Measurements from ENCODE around the gene RABGAP1L.
A peak's percentile ranks its signal among the peaks of the same experiment; 100 is the strongest.
"Not testable (repeated sequence)": the region's sequence is repeated elsewhere in the genome, so short reads cannot be mapped to it uniquely, and the experiment has no call there.

Gene RABGAP1L

GRCh38 chr1:174407665-174408064 lies 248.3 kb downstream of the RABGAP1L start:
- no peak for TF ChIP-seq EZH2phosphoT487 (IDR thresholded peaks at IDR 0.05; ENCODE audit: borderline replicate concordance)
- TF ChIP-seq CTCF (conservative IDR thresholded peaks at IDR 0.05; ENCODE audit: low read length): no peak

GRCh38 chr1:174408146-174408545 lies 248.8 kb downstream of the RABGAP1L start:
- Histone ChIP-seq H3K9me2 (replicated peaks; ENCODE audit: low read depth, low read length) (no peaks in the 10 kb centered on the region), H3K4me1 (ENCODE audit: insufficient read depth, low read length, poor library complexity, severe bottlenecking) (no peaks in the 10 kb centered on the region), H2AFZ (ENCODE audit: low read length) (no peak overlapping the region), H3K4me3 (ENCODE audit: low read length, poor library complexity, severe bottlenecking) (no peak overlapping the region), H3F3A (ENCODE audit: low read depth) (no peaks in the 10 kb centered on the region), H3K9ac (ENCODE audit: low read depth, low read length, poor library complexity, severe bottlenecking) (no peak overlapping the region), H3K79me2 (ENCODE audit: insufficient read depth, low read length) (no peaks in the 10 kb centered on the region), H3K9me3 (ENCODE audit: insufficient read depth, low read depth, low read length) (no peaks in the 10 kb centered on the region), H3K36me3 (ENCODE audit: insufficient read depth, low read length) (no peaks in the 10 kb centered on the region), H4K20me1 (ENCODE audit: insufficient read depth, low read length, poor library complexity, severe bottlenecking) (no peaks in the 10 kb centered on the region), H3K27me3 (ENCODE audit: insufficient read depth, low read length, poor library complexity, severe bottlenecking) (no peaks in the 10 kb centered on the region), H3K4me2 (ENCODE audit: low read depth, low read length, poor library complexity, severe bottlenecking) (no peak overlapping the region)
- TF ChIP-seq EZH2phosphoT487 (IDR thresholded peaks at IDR 0.05; ENCODE audit: borderline replicate concordance): no peak
- no peak for TF ChIP-seq CTCF (conservative IDR thresholded peaks at IDR 0.05; ENCODE audit: low read length)

More at GRCh38 chr1:174407665-174408064, 248.3 kb downstream of the RABGAP1L start:
- H3K9me3 ChIP-seq (ENCODE audit: insufficient read depth, low read depth, low read length): no peaks in the 10 kb centered on the region
- H3K9me2 ChIP-seq (replicated peaks; ENCODE audit: low read depth, low read length): no peaks in the 10 kb centered on the region
- H3F3A ChIP-seq (ENCODE audit: low read depth): no peaks in the 10 kb centered on the region
- no peak overlapping the region for H2AFZ ChIP-seq (ENCODE audit: low read length)
- no peaks in the 10 kb centered on the region for H3K4me1 ChIP-seq (ENCODE audit: insufficient read depth, low read length, poor library complexity, severe bottlenecking)
- no peaks in the 10 kb centered on the region for H3K79me2 ChIP-seq (ENCODE audit: insufficient read depth, low read length)
- H3K27me3 ChIP-seq (ENCODE audit: insufficient read depth, low read length, poor library complexity, severe bottlenecking): no peaks in the 10 kb centered on the region
- no peak overlapping the region for H3K4me2 ChIP-seq (ENCODE audit: low read depth, low read length, poor library complexity, severe bottlenecking)
- H4K20me1 ChIP-seq (ENCODE audit: insufficient read depth, low read length, poor library complexity, severe bottlenecking): no peaks in the 10 kb centered on the region
- no peak overlapping the region for H3K4me3 ChIP-seq (ENCODE audit: low read length, poor library complexity, severe bottlenecking)
- no peaks in the 10 kb centered on the region for H3K36me3 ChIP-seq (ENCODE audit: insufficient read depth, low read length)
- no peak overlapping the region for H3K9ac ChIP-seq (ENCODE audit: low read depth, low read length, poor library complexity, severe bottlenecking)

GRCh38 chr1:174409801-174410200 lies 250.5 kb downstream of the RABGAP1L start:
- not testable (repeated sequence) for H3K4me2 ChIP-seq (ENCODE audit: low read depth, low read length, poor library complexity, severe bottlenecking); H4K20me1 ChIP-seq (ENCODE audit: insufficient read depth, low read length, poor library complexity, severe bottlenecking); H3K4me3 ChIP-seq (ENCODE audit: low read length, poor library complexity, severe bottlenecking); H3K27me3 ChIP-seq (ENCODE audit: insufficient read depth, low read length, poor library complexity, severe bottlenecking); H2AFZ ChIP-seq (ENCODE audit: low read length); H3K36me3 ChIP-seq (ENCODE audit: insufficient read depth, low read length); H3K4me1 ChIP-seq (ENCODE audit: insufficient read depth, low read length, poor library complexity, severe bottlenecking); H3K9me3 ChIP-seq (ENCODE audit: insufficient read depth, low read depth, low read length); H3K79me2 ChIP-seq (ENCODE audit: insufficient read depth, low read length); H3K9me2 ChIP-seq (replicated peaks; ENCODE audit: low read depth, low read length); H3K9ac ChIP-seq (ENCODE audit: low read depth, low read length, poor library complexity, severe bottlenecking); H3F3A ChIP-seq (ENCODE audit: low read depth)

- Histone ChIP-seq H3K9me2 (replicated peaks; ENCODE audit: low read depth, low read length) (no peaks in the 10 kb centered on the region), H3K79me2 (ENCODE audit: insufficient read depth, low read length) (no peaks in the 10 kb centered on the region), H3F3A (ENCODE audit: low read depth) (no peaks in the 10 kb centered on the region), H3K9ac (ENCODE audit: low read depth, low read length, poor library complexity, severe bottlenecking) (no peak overlapping the region), H3K9me3 (ENCODE audit: insufficient read depth, low read depth, low read length) (no peaks in the 10 kb centered on the region), H3K4me1 (ENCODE audit: insufficient read depth, low read length, poor library complexity, severe bottlenecking) (no peaks in the 10 kb centered on the region), H3K27me3 (ENCODE audit: insufficient read depth, low read length, poor library complexity, severe bottlenecking) (no peaks in the 10 kb centered on the region), H3K36me3 (ENCODE audit: insufficient read depth, low read length) (no peaks in the 10 kb centered on the region), H3K4me3 (ENCODE audit: low read length, poor library complexity, severe bottlenecking) (no peak overlapping the region), H2AFZ (ENCODE audit: low read length) (no peak overlapping the region), H3K4me2 (ENCODE audit: low read depth, low read length, poor library complexity, severe bottlenecking) (peak overlapping the region; percentile 44), H4K20me1 (ENCODE audit: insufficient read depth, low read length, poor library complexity, severe bottlenecking) (no peaks in the 10 kb centered on the region)
- TF ChIP-seq CTCF (conservative IDR thresholded peaks at IDR 0.05; ENCODE audit: low read length): peak; percentile 70
- TF ChIP-seq EZH2phosphoT487 (IDR thresholded peaks at IDR 0.05; ENCODE audit: borderline replicate concordance): no peak
Measured at GRCh38 chr1:174413632-174414031, 254.3 kb downstream of the RABGAP1L start.
